Stromal cell of bone marrow (primary cell): ENCODE measurements around the gene CDH9.

Experiments used
- DNase-seq: peaks from one replicate; pipeline ENCODE4 v3.0.0-alpha.2; 2012; ENCODE audit warnings: low read depth

Gene CDH9

DNA sequence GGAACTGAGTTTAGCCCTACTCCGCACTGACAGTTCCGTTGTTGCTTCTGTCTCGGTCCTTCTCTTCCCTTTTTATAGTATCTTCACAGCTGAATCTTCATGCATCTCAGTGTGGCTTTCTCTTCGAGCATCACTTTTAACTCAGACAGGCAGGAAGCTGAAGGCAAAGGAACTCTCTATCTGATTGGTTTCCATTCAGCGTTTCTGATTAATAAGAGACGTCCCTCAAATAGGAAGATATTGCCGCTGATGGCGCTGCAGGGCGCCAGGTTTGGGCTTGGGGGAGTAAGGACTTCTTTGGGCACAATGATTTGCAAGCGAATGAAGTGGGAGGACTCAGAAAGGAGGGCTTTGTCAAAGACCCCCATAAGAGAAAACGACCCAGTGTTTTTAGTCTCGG lies at the start of gene CDH9:
Gene CDH9 (minus strand): TSS at position 111 of the 400 bp plus-strand sequence. CDS start 50,253 bp downstream, outside the sequence.
- no peak for DNase-seq

GRCh38 chr5:27087747-27088146 lies 49.4 kb upstream of the CDH9 start:
- no peak for DNase-seq

- no peak for DNase-seq
Measured at GRCh38 chr5:27083449-27084415, 45.3 kb upstream of the CDH9 start.

DNA sequence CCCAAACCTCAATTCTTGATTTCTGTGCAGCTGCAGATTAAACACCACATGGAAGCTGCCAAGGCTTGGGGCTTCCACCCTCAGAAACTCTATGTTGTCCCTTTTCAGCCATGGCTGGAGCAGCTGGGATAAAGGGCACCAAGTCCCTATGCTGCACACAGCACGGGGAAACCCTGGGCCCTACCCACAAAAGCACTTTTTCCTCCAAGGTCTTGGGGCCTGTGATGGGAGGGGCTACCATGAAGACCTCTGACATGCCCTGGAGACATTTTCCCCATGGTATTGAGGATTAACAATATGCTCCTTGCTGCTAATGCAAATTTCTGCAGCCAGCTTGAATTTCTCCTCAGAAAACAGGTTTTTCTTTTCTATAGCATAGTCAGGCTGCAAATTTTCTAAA lies 41.8 kb upstream of the CDH9 start:
- no peak for DNase-seq

- no peak for DNase-seq
Measured at GRCh38 chr5:27062451-27062850, 24.1 kb upstream of the CDH9 start.

DNA sequence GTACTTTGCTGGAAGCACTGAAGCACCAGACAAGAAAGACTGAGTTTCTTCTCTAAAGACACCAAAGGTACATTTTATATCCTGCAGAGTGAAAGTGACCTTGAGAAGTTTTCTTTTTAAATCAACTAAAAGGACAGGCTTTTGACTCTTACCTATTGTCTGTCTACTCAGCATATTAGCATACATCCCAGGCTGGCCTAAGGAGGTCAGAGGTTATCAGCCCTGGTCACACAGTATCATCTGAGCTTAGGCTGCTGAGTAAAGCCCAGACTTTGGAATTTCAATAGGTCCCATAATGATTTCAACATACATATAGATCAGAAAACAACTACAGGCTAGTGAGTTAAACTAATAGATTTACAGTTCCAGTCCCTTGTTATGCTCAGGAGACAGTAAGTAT lies 10.1 kb upstream of the CDH9 start:
- no peak for DNase-seq

DNA sequence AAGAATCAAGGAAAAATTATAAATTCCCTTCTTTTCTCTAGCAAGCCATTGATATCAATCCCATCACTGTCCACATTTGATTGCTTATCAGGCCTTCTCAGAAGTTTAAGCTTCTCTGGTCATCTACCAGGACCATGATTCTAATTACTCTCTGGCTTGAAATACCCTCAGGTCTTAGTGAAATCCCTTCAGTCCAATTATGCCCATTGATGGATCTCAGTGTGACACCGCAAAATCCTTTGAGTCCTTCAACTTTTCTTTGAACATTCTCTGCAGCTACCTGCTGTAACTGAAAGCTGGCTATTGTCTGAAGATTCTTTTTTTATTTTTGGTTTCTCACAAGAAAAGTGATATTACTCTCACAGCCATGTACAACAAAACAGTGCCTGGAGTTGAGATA lies 3.0 kb upstream of the CDH9 start:
- DNase-seq, result no peak

- no peak for DNase-seq
Measured at GRCh38 chr5:27034565-27034964, 3.8 kb downstream of the CDH9 start.

DNA sequence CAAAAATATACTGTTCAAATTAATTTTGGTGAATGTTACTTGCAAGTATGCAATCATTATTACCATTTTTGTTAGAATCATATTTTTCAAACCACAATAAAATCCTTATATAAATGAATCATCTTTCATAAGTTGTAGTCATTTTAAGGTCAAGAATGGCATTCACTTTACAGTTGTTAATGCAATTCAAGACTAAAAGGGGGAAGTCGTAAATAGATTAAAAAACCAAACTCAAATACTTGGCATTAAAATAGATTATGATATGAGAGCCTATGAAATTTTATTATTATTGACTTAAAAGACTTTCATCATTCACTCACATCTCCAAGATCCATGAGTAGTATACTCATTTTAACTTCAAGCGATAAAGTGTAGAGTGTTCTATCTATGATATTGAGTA lies 11.6 kb downstream of the CDH9 start:
- no peak for DNase-seq

- DNase-seq, result no peak
Measured at GRCh38 chr5:27026063-27026462, 12.3 kb downstream of the CDH9 start.

GRCh38 chr5:27021471-27021870 lies 16.9 kb downstream of the CDH9 start:
- no peak for DNase-seq

DNA sequence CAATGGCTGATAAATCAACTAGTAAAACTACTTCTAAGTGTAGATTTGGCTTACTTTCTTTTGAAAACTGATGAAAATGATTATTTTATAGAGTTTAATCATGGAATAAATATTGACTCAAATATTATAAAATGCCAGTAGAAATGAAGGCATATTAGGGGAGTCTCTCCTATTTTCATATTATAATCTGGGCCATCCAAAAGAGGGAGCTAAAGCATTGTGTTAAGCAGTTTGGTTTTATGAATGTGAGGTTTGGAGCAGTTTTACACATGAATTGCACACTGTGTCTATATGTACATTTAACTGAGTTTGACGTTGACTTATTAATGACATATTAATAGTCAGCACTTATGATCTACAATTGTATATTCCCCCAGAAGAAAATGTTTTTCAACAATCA lies 17.4 kb downstream of the CDH9 start:
- DNase-seq, result peak; percentile 14

- DNase-seq, result no peak
Measured at GRCh38 chr5:27015758-27016157, 22.6 kb downstream of the CDH9 start.

DNA sequence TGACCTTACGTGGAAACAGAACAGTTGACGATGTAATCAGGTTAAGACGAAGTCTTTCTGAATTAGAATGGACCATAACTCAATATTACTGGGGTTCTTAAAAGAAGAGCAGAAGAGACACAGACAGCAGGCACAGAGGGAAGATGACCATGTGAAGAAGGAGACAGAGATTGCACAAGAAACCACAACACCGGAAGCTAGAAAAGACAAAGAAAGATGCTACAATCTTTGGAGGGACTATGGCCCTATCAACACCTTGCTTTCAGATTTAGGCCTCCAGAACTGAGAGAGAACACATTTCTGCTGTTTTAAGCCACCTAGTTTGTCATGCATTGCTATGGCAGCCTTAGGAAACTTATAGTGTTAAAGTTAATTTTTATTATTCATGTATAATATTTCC lies 27.1 kb downstream of the CDH9 start:
- DNase-seq, result no peak

DNA sequence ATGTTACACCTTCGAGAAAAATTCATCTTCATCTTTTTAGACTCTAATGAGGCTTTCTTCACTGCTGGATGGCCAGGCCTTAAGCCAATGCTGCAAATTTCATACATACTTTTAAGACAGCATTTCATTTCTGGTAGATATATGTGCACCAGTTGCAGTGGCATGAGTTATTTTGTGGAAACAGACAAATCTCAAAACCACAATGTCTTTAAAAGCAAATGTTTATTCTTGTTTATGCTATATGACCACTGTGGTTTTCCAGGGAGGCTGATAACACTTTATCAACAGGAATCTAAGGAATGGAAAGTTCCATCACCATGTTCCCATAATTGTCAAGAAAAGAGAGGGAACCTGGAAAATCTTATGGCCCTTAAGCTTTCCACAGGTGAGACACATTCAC lies 27.7 kb downstream of the CDH9 start:
- DNase-seq, result no peak

- no peak for DNase-seq
Measured at GRCh38 chr5:27009540-27009915, 28.9 kb downstream of the CDH9 start.

DNA sequence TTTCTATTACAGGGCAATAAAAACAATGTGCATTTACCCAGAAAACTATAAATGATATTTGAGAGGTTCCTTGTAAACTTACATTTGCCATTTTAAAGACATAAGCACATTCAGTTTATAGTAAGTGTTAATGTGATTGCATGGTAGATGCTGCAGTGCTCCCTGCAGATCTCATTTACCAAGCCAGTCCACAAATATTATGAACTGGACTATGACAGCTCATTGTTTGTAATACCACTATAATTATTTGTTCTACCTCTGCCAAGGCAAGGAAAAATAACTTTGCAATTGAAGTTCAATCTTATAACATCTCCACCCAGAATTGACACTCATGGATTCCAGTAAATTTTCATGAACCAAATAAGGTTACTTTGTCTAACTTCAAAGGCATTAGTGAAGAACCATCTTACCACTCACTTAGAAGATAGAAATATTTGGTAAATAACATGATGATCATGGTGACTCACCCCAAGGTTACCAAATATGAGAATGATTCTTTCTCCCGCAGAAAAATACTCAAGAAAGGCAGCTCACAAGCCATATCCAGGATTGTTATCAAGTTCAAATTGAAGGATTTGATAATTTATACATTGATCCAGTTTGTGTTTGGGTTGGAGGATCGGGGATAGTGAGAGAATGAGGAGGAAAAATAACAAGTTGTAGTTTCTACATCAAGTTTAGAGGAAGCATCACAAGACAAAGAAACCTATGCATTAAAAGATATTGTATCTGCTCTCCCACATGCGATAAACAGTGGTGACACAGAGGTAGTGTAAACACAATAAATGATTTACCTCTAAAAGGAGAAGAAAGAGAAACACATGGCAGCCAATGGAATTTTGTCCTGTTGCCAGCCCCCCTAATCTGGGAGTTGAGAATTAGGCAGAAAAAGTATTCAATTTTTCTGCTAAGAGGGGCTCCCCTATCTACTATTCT lies 29.5 kb downstream of the CDH9 start:
- DNase-seq, result no peak

- DNase-seq, result no peak
Measured at GRCh38 chr5:27007121-27007520, 31.3 kb downstream of the CDH9 start.

DNA sequence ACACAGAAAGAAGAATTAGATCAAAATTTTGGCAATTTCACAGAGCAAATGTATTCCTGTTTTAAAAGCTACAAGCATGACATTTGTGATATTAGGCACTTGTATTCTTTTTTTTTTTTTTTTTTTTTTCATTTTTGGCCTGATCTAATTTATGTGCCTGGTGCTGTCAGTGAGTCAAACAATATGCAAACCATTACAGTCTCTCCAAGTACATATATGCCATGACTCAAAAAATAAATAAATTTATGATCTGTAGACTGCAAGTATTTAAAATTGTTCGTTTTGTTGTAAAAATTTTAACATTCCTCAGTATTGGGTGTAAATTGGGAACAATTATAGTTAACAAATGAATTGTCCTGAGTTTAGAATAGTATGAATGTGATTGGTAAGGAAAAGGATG lies 51.4 kb downstream of the CDH9 start:
- no peak for DNase-seq

- DNase-seq, result no peak
Measured at GRCh38 chr5:26981750-26982149, 56.6 kb downstream of the CDH9 start.

- no peak for DNase-seq
Measured at GRCh38 chr5:26959290-26959689, 79.1 kb downstream of the CDH9 start.

- DNase-seq, result no peak
Measured at GRCh38 chr5:26955161-26955560, 83.2 kb downstream of the CDH9 start.

DNA sequence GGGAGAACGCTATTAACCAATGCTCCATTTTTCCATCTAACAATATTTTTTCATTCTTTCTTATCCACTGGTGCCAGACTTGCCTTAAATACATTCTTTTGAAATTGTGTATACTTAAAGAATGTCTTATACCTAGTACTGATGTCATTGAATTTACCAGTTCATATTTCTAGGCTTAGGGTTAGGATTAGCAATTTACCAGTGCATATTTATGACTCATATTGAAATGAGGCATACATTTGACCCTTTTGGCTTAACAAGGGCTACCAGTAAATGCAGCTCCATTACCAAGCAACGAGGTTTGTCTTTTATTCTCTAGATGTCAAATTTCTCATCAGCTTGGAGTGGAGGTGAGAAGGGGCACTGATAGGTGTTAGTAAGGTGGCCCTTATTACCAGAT lies 89.5 kb downstream of the CDH9 start:
- DNase-seq, result no peak
